CD4-positive, alpha-beta T cell treated with Interleukin-15 for 4 hours (primary cell): Measurements from ENCODE around the gene CCNI.
"Not testable (repeated sequence)": the region's sequence is repeated elsewhere in the genome, so short reads cannot be mapped to it uniquely, and the experiment has no call there.

Experiments
- DNase-seq: peaks from one replicate; pipeline ENCODE4 v3.0.0-alpha.2; 2020; ENCODE audit warnings: low spot score

The CCNI gene

GRCh38 chr4:77080806-77081205, 5.0 kb upstream of the CCNI start:
- DNase-seq, result not testable (repeated sequence)

- no peak for DNase-seq
These were observed 3.5 kb upstream of the CCNI start for GRCh38 chr4:77079281-77079680.

GRCh38 chr4:77078401-77078800, 2.6 kb upstream of the CCNI start:
- DNase-seq, result no peak

- DNase-seq, result no peak
These were observed 1.3 kb upstream of the CCNI start for GRCh38 chr4:77076889-77077635.

- peak; percentile 80 for DNase-seq
These were observed 571 bp downstream of the CCNI start for GRCh38 chr4:77074981-77075855.

GRCh38 chr4:77074381-77074831, 1.4 kb downstream of the CCNI start:
- no peak for DNase-seq

GRCh38 chr4:77073981-77074380, 1.8 kb downstream of the CCNI start:
- DNase-seq, result no peak

GRCh38 chr4:77073106-77073809, 2.5 kb downstream of the CCNI start:
- no peak for DNase-seq

GRCh38 chr4:77072195-77072753, 3.5 kb downstream of the CCNI start:
- DNase-seq, result peak; percentile 49

- DNase-seq, result not testable (repeated sequence)
These were observed 6.3 kb downstream of the CCNI start for GRCh38 chr4:77069514-77069913.

GRCh38 chr4:77065382-77065781, 10.4 kb downstream of the CCNI start:
- DNase-seq, result no peak

- no peak for DNase-seq
These were observed 12.9 kb downstream of the CCNI start for GRCh38 chr4:77062856-77063255.

- peak; percentile 65 for DNase-seq
These were observed 23.4 kb downstream of the CCNI start for GRCh38 chr4:77052352-77052751.

- DNase-seq, result no peak
These were observed 24.8 kb downstream of the CCNI start for GRCh38 chr4:77050962-77051361.

GRCh38 chr4:77047037-77047436, 28.8 kb downstream of the CCNI start:
- DNase-seq, result no peak

- DNase-seq, result no peak
These were observed 30.3 kb downstream of the CCNI start for GRCh38 chr4:77045490-77045889.

GRCh38 chr4:77044461-77045150, 31.2 kb downstream of the CCNI start:
- DNase-seq, result peak; percentile 64

GRCh38 chr4:77043507-77044136, 32.2 kb downstream of the CCNI start:
- no peak for DNase-seq

- DNase-seq, result no peak
These were observed 34.7 kb downstream of the CCNI start for GRCh38 chr4:77040854-77041725.

GRCh38 chr4:77040270-77040669, 35.5 kb downstream of the CCNI start:
- no peak for DNase-seq
